ENCODE measurements around the gene MUC6. TPM values are rescaled to one million over a fixed set of nuclear protein-coding genes. Genes with fewer than 3 reads are reported as not detected.

MUC6 gene
- total and polyA plus RNA-seq, 2 donors (not counting 3 experiments of a cell fraction or from before 2014, with no cell fraction given): not detected

DNA sequence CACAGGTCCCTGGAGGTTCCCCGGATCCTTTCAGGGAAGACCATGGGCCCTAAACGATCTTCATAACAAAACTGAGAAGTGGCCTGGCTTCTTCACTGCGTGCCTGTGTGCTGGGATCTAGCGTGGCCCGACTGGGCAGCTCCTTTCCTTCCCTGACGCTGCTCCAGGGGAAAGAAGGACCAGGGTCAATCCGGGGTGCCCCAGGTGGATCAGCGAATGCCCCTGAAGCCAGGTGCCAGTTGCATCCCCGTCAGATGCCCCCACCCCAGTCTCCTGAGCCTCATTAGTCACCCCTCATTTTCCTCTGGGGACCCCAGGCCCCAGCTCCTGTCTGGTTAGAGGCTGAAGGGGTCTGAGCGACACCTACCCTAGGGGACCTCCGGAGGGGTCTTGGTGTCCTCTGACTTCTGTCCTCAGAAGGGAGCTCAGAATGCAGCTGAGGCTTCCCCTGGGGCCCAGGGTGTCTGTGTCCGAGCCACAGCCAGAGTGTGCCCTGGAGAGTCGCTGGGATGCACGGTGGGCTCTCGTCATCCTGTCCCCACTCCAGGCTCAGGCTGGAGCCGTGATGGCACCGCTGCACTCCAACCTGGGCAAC, 18.7 kb upstream of the MUC6 start:
- Histone ChIP-seq H3K9me1 (replicated peaks; ENCODE audit: control insufficient read depth, extremely low read depth, insufficient read depth, low read length) (no peaks in the 10 kb centered on the region), H3K4me3 (replicated peaks in 1 of 3; ENCODE audit: insufficient read depth in 1 of 3, low read depth in 1 of 3, low read length in 3 of 3) (no peak overlapping the region), H3K4me2 (ENCODE audit: insufficient read depth, low read length) (no peak overlapping the region), H2AFZ (ENCODE audit: low read depth, low read length) (no peak overlapping the region), H3K9ac (replicated peaks; ENCODE audit: extremely low read depth, insufficient read depth, low read length) (no peak overlapping the region), H3K79me2 (ENCODE audit: control insufficient read depth, insufficient read depth, low read length) (no peaks in the 10 kb centered on the region), H3K4me1 (ENCODE audit: control insufficient read depth, extremely low read depth, insufficient read depth, low read length) (no peaks in the 10 kb centered on the region), H3K27me3 (ENCODE audit: control insufficient read depth in 2 of 2, insufficient read depth in 2 of 2, low read length in 2 of 2) (no peaks in the 10 kb centered on the region), H4K20me1 (replicated peaks; ENCODE audit: control insufficient read depth, extremely low read depth, insufficient read depth, low read length) (no peaks in the 10 kb centered on the region), H3K9me3 (replicated peaks; ENCODE audit: control insufficient read depth, insufficient read depth, low read length) (no peaks in the 10 kb centered on the region), H3K27ac (ENCODE audit: insufficient read depth, low read depth, low read length) (no peak overlapping the region), H3K36me3 (ENCODE audit: control insufficient read depth in 2 of 2, extremely low read depth in 1 of 2, insufficient read depth in 2 of 2, low read length in 2 of 2) (no peaks in the 10 kb centered on the region)
- dilution Hi-C loops (cut with MboI; ENCODE audit: extremely low pct_ligation_motif_present, low sequenced_read_pairs) (no loop called here), intact Hi-C loops (cut with micrococcal nuclease) (no loop called here)
- ChIA-PET CTCF (interaction anchor here (0.9 to 1.9 kb wide), 3 partner anchors 10 to 519 kb away, joined by 4 to 5 read pairs (median 5); no protein-coding TSS in a partner anchor), POLR2A (no interaction called here)
- TF ChIP-seq POLR2AphosphoS5 (IDR thresholded peaks at IDR 0.05; ENCODE audit: insufficient read depth, low read depth, low read length) (no peak), EZH2 (IDR thresholded peaks at IDR 0.05; ENCODE audit: borderline replicate concordance, low read depth, low read length, severe bottlenecking) (no peak), FOS (IDR thresholded peaks at IDR 0.05; ENCODE audit: borderline replicate concordance, insufficient read depth, low read length) (no peak), POLR2A (IDR thresholded peaks at IDR 0.05; ENCODE audit: low read depth, low read length) (no peak), MYC (IDR thresholded peaks at IDR 0.05; ENCODE audit: low read depth, low read length) (no peak), GATA2 (IDR thresholded peaks at IDR 0.05; ENCODE audit: insufficient read depth, insufficient read length, low read depth, low read length) (no peak), JUN (IDR thresholded peaks at IDR 0.05; ENCODE audit: borderline replicate concordance, insufficient read depth, insufficient read length, low read depth) (no peak)
- TF ChIP-seq, protein P1, sequence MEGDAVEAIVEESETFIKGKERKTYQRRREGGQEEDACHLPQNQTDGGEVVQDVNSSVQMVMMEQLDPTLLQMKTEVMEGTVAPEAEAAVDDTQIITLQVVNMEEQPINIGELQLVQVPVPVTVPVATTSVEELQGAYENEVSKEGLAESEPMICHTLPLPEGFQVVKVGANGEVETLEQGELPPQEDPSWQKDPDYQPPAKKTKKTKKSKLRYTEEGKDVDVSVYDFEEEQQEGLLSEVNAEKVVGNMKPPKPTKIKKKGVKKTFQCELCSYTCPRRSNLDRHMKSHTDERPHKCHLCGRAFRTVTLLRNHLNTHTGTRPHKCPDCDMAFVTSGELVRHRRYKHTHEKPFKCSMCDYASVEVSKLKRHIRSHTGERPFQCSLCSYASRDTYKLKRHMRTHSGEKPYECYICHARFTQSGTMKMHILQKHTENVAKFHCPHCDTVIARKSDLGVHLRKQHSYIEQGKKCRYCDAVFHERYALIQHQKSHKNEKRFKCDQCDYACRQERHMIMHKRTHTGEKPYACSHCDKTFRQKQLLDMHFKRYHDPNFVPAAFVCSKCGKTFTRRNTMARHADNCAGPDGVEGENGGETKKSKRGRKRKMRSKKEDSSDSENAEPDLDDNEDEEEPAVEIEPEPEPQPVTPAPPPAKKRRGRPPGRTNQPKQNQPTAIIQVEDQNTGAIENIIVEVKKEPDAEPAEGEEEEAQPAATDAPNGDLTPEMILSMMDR (IDR thresholded peaks at IDR 0.05; ENCODE audit: extremely low read depth in 1 of 2, insufficient read depth in 1 of 2, low read depth in 1 of 2, low read length in 2 of 2): no peak
- TF ChIP-seq, protein P2, sequence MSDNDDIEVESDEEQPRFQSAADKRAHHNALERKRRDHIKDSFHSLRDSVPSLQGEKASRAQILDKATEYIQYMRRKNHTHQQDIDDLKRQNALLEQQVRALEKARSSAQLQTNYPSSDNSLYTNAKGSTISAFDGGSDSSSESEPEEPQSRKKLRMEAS (IDR thresholded peaks at IDR 0.05; ENCODE audit: insufficient read depth, insufficient read length): no peak
- no TSS peak for BruUV-seq (replicated peaks)
- DNase-seq (ENCODE audit: low read depth, low spot score): no peak
- no peak for FAIRE-seq
